H9 (cell line): ENCODE measurements around the gene SETD4. TPM values are rescaled to one million over a fixed set of nuclear protein-coding genes. Genes with fewer than 3 reads are reported as not detected.

Experiments
- DNase-seq: peaks from one replicate; pipeline ENCODE4 v3.0.0-alpha.2; 2017
- H2AFZ ChIP-seq: one replicate; pipeline ENCODE4 v1.6.1; 2013; ENCODE audit warnings: mild to moderate bottlenecking, low read length, control low read depth, moderate library complexity
- H2AK5ac ChIP-seq: 2 replicates; pipeline ENCODE4 v1.6.1; 2013; ENCODE audit warnings: low read length, control low read depth, mixed read lengths; ENCODE audit not compliant: insufficient read length
- H2BK120ac ChIP-seq: one replicate; pipeline ENCODE4 v1.6.1; 2013; ENCODE audit warnings: low read depth, mild to moderate bottlenecking, low read length, control low read depth, inconsistent platforms; ENCODE audit not compliant: poor library complexity, severe bottlenecking
- H2BK12ac ChIP-seq: 2 replicates; pipeline ENCODE4 v1.6.1; 2013; ENCODE audit warnings: low read length, control low read depth, mixed read lengths, low read depth; ENCODE audit not compliant: insufficient read length
- H2BK15ac ChIP-seq: 2 replicates; pipeline ENCODE4 v1.6.1; 2013; ENCODE audit warnings: low read depth, low read length, control low read depth
- H2BK20ac ChIP-seq: one replicate; pipeline ENCODE4 v1.6.1; 2013; ENCODE audit warnings: low read depth, mild to moderate bottlenecking, low read length, control low read depth, inconsistent platforms; ENCODE audit not compliant: poor library complexity, severe bottlenecking
- H2BK5ac ChIP-seq: 2 replicates; pipeline ENCODE4 v1.6.1; 2013; ENCODE audit warnings: low read length, control low read depth, mixed read lengths; ENCODE audit not compliant: insufficient read length
- H3K14ac ChIP-seq: 2 replicates; pipeline ENCODE4 v1.6.1; 2013; ENCODE audit warnings: low read length, control low read depth; ENCODE audit not compliant: insufficient read depth
- H3K18ac ChIP-seq: 2 replicates; pipeline ENCODE4 v1.6.1; 2013; ENCODE audit warnings: low read depth, mild to moderate bottlenecking, mixed read lengths, low read length, control low read depth; ENCODE audit not compliant: insufficient read length
- H3K23ac ChIP-seq: 2 replicates; pipeline ENCODE4 v1.6.1; 2013; ENCODE audit warnings: low read length, control low read depth, mixed read lengths, low read depth; ENCODE audit not compliant: insufficient read length
- H3K23me2 ChIP-seq: 2 replicates; pipeline ENCODE4 v1.6.1; 2013; ENCODE audit warnings: low read depth, mild to moderate bottlenecking, mixed read lengths, low read length, control low read depth; ENCODE audit not compliant: insufficient read length, poor library complexity, severe bottlenecking
- H3K27ac ChIP-seq: 2 replicates; pipeline ENCODE4 v1.5.1; 2013; ENCODE audit warnings: low read length, control low read depth, mixed read lengths, low read depth; ENCODE audit not compliant: insufficient read length
- H3K27me3 ChIP-seq: 2 replicates; pipeline ENCODE4 v1.6.1; 2013; ENCODE audit warnings: low read length, control low read depth, inconsistent platforms; ENCODE audit not compliant: insufficient read depth
- H3K4ac ChIP-seq: 2 replicates; pipeline ENCODE4 v1.6.1; 2013; ENCODE audit warnings: low read depth, mild to moderate bottlenecking, control low read depth, inconsistent platforms, low read length, moderate library complexity
- H3K4me1 ChIP-seq: 2 replicates; pipeline ENCODE4 v1.6.1; 2013; ENCODE audit warnings: low read length, control low read depth, inconsistent platforms; ENCODE audit not compliant: insufficient read depth
- H3K4me2 ChIP-seq: 2 replicates; pipeline ENCODE4 v1.6.1; 2013; ENCODE audit warnings: low read length, control low read depth, mixed read lengths; ENCODE audit not compliant: insufficient read length, insufficient read depth
- H3K56ac ChIP-seq: 2 replicates; pipeline ENCODE4 v1.6.1; 2013; ENCODE audit warnings: low read depth, mild to moderate bottlenecking, mixed read lengths, low read length, control low read depth; ENCODE audit not compliant: insufficient read length
- H3K79me1 ChIP-seq: 2 replicates; pipeline ENCODE4 v1.6.1; 2013; ENCODE audit warnings: low read depth, mild to moderate bottlenecking, moderate library complexity, low read length, control low read depth, inconsistent platforms; ENCODE audit not compliant: insufficient read depth, poor library complexity, severe bottlenecking
- H3K79me2 ChIP-seq: 2 replicates; pipeline ENCODE4 v1.6.1; 2013; ENCODE audit warnings: low read length, control low read depth, inconsistent platforms; ENCODE audit not compliant: insufficient read depth
- H3K9ac ChIP-seq: 2 replicates; pipeline ENCODE4 v1.6.1; 2013; ENCODE audit warnings: low read length, control low read depth, mixed read lengths; ENCODE audit not compliant: insufficient read length; ENCODE audit errors: extremely low read depth
- H3K9me3 ChIP-seq: one replicate; pipeline ENCODE4 v1.6.1; 2013; ENCODE audit warnings: low read depth, low read length, inconsistent platforms; ENCODE audit not compliant: control insufficient read depth
- H3T11ph ChIP-seq: one replicate; pipeline ENCODE4 v1.6.1; 2013; ENCODE audit warnings: mild to moderate bottlenecking, low read length, control low read depth, inconsistent platforms
- H4K20me1 ChIP-seq: one replicate; pipeline ENCODE4 v1.6.1; 2013; ENCODE audit not compliant: control insufficient read depth, insufficient read length, insufficient read depth
- H4K5ac ChIP-seq: 2 replicates; pipeline ENCODE4 v1.6.1; 2013; ENCODE audit warnings: low read depth, mild to moderate bottlenecking, mixed read lengths, low read length, control low read depth; ENCODE audit not compliant: insufficient read length
- H4K8ac ChIP-seq: replicated peaks from 2 replicates; pipeline ENCODE4 v1.6.1; 2013; ENCODE audit warnings: low read length, control low read depth, mixed read lengths, low read depth; ENCODE audit not compliant: insufficient read length
- H4K91ac ChIP-seq: 2 replicates; pipeline ENCODE4 v1.6.1; 2013; ENCODE audit warnings: low read depth, mild to moderate bottlenecking, moderate library complexity, mixed read lengths, low read length, control low read depth; ENCODE audit not compliant: insufficient read length
- H3K27ac Mint-ChIP-seq, 3 experiments: 2 replicates in 2 of 3; 3 replicates in 1 of 3; pipeline ENCODE4 v1.8.0; 2020 to 2021; ENCODE audit warnings: mixed read lengths in 3 of 3, mild to moderate bottlenecking in 1 of 3, moderate library complexity in 1 of 3
- H3K27me3 Mint-ChIP-seq: 2 replicates; pipeline ENCODE4 v1.8.0; 2021; ENCODE audit warnings: low read depth, mild to moderate bottlenecking, moderate library complexity, mixed read lengths
- H3K36me3 Mint-ChIP-seq, 3 experiments: 2 replicates in 2 of 3; 3 replicates in 1 of 3; pipeline ENCODE4 v1.8.0; 2020 to 2021; ENCODE audit warnings: low read depth in 3 of 3, mixed read lengths in 3 of 3; ENCODE audit not compliant: insufficient read depth in 1 of 3
- H3K4me1 Mint-ChIP-seq, 2 experiments: 2 replicates each; pipeline ENCODE4 v1.8.0; 2020; ENCODE audit warnings: mixed read lengths in 2 of 2
- H3K4me3 Mint-ChIP-seq, 2 experiments: 2 replicates in 1 of 2; 3 replicates in 1 of 2; pipeline ENCODE4 v1.8.0; 2020 to 2021; ENCODE audit warnings: mild to moderate bottlenecking in 2 of 2, mixed read lengths in 2 of 2, moderate library complexity in 1 of 2
- H3K9me3 Mint-ChIP-seq, 2 experiments: 2 replicates in 1 of 2; 3 replicates in 1 of 2; pipeline ENCODE4 v1.8.0; 2020; ENCODE audit warnings: mild to moderate bottlenecking in 2 of 2, mixed read lengths in 2 of 2, moderate library complexity in 1 of 2
- WGBS: extraction: QIAGEN DNeasy Blood & Tissue Kit; methylation state at CpG from one replicate; pipeline ENCODE4 v1.1.7; 2013; ENCODE audit warnings: missing lambda C conversion rate, low lambda C conversion rate, mixed read lengths; ENCODE audit not compliant: insufficient read length; ENCODE audit errors: extremely low coverage; 5-methylcytosine and 5-hydroxymethylcytosine counted together
- total RNA-seq: library from RNA; stranded (reverse); gene quantifications from 2 replicates; pipeline ENCODE4 v1.2.1, GENCODE V29; 2021
- TF ChIP-seq, protein P1 (sequence below): fragments of 200-600 bp; sonication (generic); conservative IDR thresholded peaks from 3 replicates; pipeline ENCODE4 v1.8.0; 2021; ENCODE audit warnings: antibody characterized with exemption, mild to moderate bottlenecking

The SETD4 gene
- total RNA-seq, 1 experiment from 2014 or later = 52.5 TPM

DNA sequence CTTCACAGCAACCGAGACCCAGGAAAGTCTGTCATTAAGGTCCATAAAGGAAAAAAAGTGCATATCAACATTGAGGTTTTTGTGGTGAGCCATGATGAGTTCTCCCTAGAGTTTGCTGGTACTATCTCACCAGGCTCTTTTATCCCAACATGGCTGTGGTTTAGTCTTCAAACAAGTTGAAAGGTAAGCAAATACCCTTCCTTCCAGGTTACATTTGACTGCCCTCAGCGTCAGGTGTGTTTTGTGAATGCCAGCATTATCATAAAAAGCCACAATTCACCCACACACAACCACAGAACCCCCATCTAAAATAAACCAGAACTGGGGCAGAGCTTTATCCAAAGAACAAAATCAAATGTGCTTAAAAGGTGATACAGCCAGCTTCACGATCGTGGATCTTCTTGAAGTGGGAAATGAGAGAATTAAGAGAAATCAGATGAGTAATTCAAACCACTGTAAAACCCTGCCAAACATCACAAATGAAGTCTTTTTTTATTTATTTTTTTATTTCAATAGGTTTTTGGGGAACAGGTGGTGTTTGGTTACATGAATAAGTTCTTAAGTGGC is 64.7 kb downstream of the SETD4 start:
- no peaks in the 10 kb centered on the region for H3K9me3 ChIP-seq
- H3K23me2 ChIP-seq = no peaks in the 10 kb centered on the region
- no CpG with 5 or more reads among the region's 4 CpGs for WGBS
- no peaks in the 10 kb centered on the region for H3K79me2 ChIP-seq
- Mint-ChIP-seq H3K9me3 (no peaks in the 10 kb centered on the region; a peak in 1 of 5 replicates), H3K4me3 (no peak overlapping the region), H3K36me3 (no peaks in the 10 kb centered on the region), H3K4me1 (peaks cover 0 to 3% of the 10 kb centered on the region in 2 experiments; a peak in 1 of 4 replicates), H3K27me3 (peaks cover 4% of the 10 kb centered on the region; the same call in 1 of the 2 replicates), H3K27ac (no peak overlapping the region)
- H3T11ph ChIP-seq = no peak overlapping the region
- H3K4ac ChIP-seq = no peak overlapping the region
- H2AFZ ChIP-seq = no peak overlapping the region
- H3K4me2 ChIP-seq = no peak overlapping the region
- no peaks in the 10 kb centered on the region for H3K4me1 ChIP-seq
- no peak overlapping the region for H3K18ac ChIP-seq
- H2BK12ac ChIP-seq = no peak overlapping the region
- DNase-seq = no peak
- H3K27me3 ChIP-seq = no peaks in the 10 kb centered on the region
- H4K5ac ChIP-seq = no peak overlapping the region
- H2AK5ac ChIP-seq = no peak overlapping the region
- H3K9ac ChIP-seq = no peak overlapping the region
- no peak overlapping the region for H2BK5ac ChIP-seq
- no peaks in the 10 kb centered on the region for H4K20me1 ChIP-seq
- no peak overlapping the region for H3K23ac ChIP-seq
- TF ChIP-seq, protein P1, sequence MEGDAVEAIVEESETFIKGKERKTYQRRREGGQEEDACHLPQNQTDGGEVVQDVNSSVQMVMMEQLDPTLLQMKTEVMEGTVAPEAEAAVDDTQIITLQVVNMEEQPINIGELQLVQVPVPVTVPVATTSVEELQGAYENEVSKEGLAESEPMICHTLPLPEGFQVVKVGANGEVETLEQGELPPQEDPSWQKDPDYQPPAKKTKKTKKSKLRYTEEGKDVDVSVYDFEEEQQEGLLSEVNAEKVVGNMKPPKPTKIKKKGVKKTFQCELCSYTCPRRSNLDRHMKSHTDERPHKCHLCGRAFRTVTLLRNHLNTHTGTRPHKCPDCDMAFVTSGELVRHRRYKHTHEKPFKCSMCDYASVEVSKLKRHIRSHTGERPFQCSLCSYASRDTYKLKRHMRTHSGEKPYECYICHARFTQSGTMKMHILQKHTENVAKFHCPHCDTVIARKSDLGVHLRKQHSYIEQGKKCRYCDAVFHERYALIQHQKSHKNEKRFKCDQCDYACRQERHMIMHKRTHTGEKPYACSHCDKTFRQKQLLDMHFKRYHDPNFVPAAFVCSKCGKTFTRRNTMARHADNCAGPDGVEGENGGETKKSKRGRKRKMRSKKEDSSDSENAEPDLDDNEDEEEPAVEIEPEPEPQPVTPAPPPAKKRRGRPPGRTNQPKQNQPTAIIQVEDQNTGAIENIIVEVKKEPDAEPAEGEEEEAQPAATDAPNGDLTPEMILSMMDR = no peak
- H2BK20ac ChIP-seq = no peak overlapping the region
- no peak overlapping the region for H2BK15ac ChIP-seq
- no peak overlapping the region for H3K14ac ChIP-seq
- H4K8ac ChIP-seq = no peak overlapping the region
- no peak overlapping the region for H3K56ac ChIP-seq
- H4K91ac ChIP-seq = no peak overlapping the region
- no peak overlapping the region for H2BK120ac ChIP-seq
- H3K27ac ChIP-seq = no peak overlapping the region
- H3K79me1 ChIP-seq = no peaks in the 10 kb centered on the region
